GM19238 (cell line): ENCODE results near the gene NDOR1.
A peak's percentile ranks its signal among the peaks of the same experiment; 100 is the strongest.

ENCODE experiments used
- DNase-seq: peaks from one replicate; pipeline ENCODE4 v3.0.0; 2011; ENCODE audit warnings: low spot score; ENCODE audit not compliant: insufficient read length

NDOR1 gene

DNA sequence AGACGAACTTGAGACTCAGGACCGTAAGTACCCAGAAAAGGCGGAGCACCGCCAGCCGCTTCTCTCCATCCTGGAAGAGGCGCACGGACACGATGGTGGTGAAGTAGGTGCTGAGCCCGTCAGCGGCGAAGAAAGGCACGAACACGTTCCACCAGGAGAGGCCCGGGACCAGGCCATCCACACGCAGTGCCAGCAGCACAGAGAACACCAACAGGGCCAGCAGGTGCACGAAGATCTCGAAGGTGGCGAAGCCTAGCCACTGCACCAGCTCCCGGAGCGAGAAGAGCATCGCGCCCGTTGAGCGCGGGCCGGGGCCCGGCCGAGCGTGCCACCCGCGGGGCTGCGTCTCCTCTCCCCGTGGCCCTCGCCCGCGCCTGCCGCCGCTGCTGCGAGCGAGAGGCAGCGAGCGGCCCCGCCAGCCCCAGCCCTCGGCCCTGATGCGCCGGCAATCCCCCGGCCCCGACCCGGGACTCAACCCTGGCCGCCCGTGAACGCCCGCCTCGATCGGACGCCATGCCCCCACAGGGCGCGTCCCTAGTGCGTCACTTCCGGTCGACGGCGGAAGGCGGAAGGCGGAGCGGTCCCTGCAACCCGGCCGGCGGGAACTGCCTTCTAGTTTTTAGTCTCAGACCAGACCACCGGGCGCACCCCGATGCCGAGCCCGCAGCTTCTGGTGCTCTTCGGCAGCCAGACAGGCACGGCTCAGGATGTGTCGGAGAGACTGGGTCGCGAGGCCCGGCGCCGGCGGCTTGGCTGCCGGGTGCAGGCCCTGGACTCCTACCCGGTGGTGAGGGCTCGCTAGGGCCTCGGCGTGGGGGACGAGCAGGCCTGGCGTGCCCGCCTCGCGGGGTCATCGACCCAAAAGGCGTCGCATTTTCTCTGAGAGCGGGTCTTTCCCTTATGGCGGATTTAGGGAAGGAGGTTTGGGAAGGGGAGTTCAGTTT, at the start of gene NDOR1, which contains the start of gene TMEM203:
TSS of gene NDOR1 (plus strand) at position 575 of the 944 bp plus-strand sequence. CDS start at position 653, 78 bp downstream.
TSS of gene TMEM203 (minus strand) at position 523 of the 944 bp plus-strand sequence. CDS start at position 289, 234 bp downstream.
- peak; percentile 99 for DNase-seq

DNA sequence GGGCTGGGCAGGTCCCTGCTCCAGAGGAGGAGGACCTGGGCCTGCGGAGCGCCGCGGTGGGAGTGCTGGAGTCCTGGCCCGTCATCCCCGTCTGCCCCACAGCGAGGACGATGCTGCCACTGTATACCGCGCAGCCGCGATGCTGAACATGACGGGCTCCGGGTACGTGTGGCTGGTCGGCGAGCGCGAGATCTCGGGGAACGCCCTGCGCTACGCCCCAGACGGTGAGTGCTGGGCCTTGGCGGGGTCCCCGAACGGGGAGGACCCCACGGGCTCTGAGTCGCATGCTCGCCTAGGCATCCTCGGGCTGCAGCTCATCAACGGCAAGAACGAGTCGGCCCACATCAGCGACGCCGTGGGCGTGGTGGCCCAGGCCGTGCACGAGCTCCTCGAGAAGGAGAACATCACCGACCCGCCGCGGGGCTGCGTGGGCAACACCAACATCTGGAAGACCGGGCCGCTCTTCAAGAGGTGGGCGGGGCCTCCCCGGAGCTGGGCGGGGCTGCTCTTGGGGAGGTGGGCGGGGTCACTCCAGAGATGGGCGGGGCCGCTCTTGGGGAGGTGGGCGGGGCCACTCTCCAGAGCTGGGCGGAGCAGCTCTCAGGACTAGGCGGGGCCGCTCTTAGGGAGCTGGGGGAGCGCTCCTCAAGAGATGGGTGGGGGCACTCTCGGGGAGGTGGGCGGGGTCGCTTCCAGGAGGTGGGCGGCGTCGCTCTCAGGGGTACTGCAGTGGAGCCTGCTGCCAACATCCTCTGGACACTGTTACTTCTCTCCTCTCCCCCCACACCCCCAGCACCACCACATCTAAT, 48.7 kb upstream of the NDOR1 start:
- no peak for DNase-seq

DNA sequence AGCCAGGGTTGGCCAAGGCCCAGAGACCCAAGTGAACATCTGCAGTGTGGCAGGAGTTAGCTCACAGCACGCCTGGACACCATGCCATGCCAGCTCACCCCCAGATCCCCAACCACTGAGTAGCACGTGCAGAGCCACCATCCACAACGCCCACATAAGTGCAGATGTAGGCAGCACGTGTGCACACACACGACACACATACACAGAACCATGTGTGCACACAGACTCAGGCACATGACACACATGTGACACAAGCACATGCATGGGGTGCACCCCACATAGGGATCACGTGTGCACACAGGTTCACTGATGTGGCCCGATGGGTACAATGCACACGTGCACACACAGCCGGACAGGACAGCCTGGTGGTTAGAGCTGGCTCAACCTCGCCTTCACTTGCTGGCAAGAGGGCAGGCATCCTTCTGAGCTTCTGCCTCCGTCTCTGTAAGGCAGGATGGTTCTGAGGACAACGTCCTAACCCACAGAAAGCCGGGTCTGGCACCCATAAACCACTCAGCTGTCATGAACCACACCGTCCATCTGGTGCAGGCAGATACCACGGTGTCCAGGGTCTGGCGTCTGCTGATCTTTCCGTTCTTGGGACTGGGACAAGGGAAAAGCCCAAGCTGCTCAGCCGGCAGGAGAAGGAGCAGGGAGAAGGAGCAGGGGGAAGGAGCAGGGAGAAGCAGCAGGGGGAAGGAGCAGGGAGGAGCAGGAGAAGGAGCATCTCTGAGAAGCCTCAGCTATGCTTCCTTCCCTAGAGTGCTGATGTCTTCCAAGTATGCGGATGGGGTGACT, 47.7 kb upstream of the NDOR1 start:
- no peak for DNase-seq

DNA sequence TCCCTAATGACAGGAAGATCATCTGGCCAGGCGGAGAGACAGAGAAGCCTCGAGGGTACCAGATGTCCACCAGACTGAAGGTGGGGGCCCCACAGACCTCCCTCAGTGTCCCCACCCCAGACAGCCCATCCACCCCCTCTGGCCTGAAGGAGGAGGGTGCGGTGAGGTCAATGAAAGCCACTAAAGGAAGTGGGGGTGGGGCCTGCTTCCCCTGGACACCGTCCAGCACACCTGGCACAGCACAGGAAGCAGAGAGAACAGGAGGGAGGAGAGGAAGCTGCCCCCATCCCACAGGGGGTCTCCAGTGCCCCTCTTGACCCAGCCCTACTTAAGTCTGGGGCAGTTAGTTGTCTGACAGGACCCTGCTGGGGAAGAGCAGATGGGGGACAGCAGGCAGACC, 46.9 kb upstream of the NDOR1 start:
- DNase-seq: no peak

DNA sequence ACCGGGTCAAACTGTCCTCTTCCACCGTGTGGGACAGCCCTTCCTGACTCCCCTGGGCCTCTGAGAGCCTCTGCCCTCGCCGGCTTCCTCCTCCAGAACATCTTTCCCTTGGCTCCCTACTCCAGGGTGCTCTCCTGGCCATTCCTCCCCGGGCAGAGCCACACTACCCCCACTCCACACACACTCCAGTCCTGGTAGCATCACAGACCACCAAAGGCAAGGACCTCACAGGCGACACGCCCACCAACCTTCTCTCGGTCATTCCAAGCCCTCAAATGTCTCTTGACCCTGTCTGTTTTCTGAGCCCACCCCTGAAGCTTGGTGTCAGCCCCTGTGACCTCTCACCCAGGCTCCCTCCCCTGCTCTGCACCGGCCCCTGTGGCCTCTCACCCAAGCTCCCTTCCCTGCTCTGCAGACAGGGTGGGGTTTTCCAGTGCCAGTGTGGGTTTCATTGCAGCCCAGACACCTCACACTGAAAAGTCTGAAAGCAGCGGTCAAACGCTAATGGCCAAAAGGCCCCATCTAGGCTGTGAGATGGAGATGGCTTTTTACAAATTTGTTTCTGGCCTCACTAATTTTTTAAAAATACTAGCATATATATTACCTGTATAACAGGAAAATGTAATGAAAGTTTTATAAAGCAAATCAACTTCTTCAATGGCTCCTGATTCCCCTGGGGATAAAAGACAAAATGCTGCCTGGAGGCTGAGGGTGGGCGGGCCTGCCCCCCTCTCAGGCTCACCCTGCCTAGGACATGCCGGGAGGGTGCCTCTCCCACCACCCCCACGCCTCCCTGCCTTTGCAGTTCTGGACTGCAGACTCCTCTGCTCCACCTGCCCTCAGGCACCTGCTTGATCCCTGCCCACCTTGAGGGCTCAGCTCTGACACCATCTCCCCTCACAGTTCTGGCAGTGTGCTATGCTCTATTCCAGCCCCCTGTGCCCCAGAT, 46.1 kb upstream of the NDOR1 start:
- no peak for DNase-seq

DNA sequence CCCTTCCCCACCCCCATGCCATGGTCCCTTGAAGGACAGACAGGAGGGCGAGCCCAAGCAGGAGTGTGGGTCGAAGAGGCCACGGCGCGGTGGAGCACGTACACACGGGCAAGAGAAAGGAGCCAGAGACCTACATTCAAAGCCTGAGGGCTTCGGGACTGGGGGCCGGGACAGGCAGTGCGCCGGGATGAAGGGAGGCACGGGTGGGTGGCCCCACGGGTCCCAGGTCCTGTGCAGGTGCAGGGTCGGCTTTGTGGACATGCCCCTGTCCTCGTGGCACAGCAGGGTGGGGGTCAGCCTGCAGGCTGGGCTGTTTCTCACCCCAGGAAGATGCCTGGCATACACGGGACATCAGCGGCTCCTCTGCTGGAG, 45.5 kb upstream of the NDOR1 start:
- DNase-seq: no peak

DNA sequence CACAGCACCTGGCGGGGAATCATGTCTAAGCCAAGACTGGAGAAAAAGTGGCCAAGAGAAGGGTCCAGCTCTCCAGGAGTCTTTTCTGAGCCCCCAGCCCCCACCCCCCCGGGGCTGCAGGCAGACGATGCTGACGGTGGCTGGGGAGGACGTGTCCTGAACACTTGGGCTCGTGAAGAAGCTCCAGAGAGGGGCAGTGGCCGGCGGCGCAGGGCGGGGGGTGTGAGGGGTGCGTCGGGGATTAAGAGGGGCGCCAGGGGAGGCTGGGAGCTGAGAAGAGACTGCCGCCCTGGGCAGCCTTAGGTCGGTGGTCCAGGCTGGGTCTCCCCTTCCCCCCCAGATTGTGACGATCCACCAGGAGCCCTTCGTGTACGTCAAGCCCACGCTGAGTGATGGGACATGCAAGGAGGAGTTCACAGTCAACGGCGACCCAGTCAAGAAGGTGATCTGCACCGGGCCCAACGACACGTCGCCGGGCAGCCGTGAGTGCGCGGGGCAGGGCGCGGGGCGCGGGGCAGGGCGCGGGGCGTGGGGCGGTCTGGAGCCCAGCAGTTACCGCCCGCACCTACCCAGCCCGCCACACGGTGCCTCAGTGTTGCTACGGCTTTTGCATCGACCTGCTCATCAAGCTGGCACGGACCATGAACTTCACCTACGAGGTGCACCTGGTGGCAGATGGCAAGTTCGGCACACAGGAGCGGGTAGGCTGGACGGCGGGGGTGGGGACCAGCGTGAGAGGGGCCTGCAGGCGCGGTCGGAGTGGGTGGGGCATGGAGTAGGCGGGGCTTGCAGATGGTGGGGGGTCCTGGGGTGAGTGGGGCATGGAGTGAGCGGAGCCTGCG, 44.6 kb upstream of the NDOR1 start:
- no peak for DNase-seq

DNA sequence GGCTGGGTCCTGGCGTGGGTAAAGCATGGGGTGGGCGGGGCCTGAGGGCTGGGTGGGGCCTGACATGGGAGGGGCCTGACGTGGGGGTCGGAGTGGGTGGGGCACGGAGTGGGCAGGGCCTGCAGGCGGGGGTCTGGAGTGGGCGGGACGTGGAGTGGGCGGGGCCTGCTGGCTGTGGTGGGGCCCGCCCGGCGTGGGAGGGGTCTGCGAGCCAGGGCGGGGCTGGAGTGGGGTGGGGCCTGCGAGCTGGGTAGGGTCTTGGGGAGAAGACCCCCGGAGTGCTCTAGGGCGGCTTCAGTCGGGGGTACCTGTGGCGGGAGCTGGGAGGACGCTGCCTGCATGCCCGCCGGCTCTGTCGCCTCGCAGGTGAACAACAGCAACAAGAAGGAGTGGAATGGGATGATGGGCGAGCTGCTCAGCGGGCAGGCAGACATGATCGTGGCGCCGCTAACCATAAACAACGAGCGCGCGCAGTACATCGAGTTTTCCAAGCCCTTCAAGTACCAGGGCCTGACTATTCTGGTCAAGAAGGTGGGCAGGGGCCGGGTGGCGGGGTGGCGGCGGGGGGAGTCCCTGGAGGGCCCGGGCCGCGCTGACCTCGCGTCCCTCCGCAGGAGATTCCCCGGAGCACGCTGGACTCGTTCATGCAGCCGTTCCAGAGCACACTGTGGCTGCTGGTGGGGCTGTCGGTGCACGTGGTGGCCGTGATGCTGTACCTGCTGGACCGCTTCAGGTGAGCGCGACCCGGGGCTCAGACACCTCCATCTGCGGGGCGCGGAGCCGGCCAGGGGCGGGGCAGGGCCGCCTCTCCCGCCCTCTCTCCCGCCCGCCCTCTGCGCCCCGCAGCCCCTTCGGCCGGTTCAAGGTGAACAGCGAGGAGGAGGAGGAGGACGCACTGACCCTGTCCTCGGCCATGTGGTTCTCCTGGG, 43.7 kb upstream of the NDOR1 start:
- no peak for DNase-seq

DNA sequence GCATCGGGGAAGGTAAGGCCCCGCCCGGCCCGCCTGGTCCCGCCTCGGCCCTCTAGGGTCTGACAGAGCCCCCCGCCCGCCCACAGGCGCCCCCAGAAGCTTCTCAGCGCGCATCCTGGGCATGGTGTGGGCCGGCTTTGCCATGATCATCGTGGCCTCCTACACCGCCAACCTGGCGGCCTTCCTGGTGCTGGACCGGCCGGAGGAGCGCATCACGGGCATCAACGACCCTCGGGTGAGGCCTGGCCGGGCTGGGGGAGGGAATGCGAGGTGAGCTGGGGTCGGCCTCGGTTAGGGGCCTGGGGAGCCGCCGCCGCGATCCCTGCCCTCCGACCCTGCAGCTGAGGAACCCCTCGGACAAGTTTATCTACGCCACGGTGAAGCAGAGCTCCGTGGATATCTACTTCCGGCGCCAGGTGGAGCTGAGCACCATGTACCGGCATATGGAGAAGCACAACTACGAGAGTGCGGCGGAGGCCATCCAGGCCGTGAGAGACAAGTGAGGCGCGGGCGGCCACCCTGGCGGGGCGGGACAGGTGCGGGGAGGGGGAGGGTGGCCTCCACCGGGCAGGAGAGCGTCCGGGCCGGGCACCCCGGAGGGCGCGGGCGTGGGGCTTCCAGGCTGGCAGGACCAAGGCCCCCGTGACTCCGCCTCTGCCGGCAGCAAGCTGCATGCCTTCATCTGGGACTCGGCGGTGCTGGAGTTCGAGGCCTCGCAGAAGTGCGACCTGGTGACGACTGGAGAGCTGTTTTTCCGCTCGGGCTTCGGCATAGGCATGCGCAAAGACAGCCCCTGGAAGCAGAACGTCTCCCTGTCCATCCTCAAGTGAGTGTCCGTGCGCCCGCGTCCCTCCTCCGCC, 42.8 kb upstream of the NDOR1 start:
- DNase-seq: no peak

DNA sequence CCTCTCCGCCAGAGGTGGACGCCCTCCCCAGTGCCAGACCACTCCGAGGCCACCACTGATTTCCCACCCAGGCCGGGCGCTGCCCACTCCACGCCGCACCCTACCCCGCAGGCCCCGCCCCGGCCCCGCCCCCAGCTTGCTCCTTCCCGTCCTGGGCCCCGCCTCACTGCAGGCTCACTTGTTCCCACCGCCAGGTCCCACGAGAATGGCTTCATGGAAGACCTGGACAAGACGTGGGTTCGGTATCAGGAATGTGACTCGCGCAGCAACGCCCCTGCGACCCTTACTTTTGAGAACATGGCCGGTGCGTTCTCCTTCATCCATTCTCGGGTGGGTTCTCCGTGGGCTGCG, 42.2 kb upstream of the NDOR1 start:
- no peak for DNase-seq

DNA sequence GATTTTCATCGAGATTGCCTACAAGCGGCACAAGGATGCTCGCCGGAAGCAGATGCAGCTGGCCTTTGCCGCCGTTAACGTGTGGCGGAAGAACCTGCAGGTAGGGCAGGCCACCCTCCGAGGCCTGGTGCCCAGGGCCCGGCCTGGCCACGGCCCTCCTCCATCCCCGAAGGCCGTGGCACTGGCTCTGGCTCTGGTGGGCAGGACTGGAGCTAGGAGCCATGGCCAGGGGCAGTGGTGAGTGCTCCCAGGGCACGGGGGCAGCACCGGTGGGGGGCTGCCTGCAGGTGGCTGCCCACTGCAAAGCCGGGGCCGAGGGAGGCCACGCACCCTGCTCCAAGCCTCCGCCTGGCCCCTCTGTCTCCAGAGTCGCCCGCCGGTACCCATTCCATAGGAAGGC, 41.7 kb upstream of the NDOR1 start:
- DNase-seq: no peak

DNA sequence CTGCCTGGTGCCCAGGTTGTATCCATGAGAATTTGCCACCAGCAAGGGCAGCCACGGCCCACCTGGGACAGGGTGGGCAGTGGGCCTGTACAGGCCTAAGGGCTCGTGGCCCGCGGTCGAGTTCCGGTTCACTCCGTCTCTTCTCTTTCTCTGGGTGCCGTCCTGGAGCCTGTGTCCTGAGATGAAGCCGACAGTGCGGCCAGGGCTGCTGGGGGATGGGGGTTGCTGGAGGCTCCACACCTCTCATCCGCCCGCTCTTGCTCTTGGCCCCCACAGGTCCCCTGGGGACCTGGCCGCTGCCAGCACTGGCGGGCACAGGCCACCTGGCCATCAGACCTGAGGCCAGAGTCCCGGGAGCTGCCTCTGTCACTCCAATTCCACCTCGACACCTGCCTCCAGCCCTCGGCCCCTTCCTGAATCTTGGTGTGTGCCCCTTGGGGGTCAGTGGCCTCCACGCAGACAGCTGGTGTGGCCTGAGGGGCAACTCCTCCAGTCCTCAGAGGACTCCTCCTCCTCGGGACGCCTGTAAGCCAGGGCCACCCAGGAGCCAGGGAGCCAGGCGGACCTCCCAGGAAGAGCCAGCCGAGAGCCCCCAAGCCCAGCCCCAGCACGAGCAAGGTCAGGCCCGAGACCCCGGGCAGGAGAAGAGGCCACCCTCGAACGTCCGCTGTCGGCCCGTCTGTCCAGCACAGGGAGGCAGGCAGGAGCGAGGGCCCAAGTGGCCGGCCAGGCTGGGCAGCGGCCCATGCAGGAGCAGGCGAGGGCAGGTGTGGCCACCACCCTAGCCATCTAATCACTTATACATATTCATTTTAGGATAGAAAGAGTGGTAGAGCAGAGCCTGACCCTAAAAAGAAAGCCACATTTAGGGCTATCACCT, 40.9 kb upstream of the NDOR1 start:
- no peak for DNase-seq

DNA sequence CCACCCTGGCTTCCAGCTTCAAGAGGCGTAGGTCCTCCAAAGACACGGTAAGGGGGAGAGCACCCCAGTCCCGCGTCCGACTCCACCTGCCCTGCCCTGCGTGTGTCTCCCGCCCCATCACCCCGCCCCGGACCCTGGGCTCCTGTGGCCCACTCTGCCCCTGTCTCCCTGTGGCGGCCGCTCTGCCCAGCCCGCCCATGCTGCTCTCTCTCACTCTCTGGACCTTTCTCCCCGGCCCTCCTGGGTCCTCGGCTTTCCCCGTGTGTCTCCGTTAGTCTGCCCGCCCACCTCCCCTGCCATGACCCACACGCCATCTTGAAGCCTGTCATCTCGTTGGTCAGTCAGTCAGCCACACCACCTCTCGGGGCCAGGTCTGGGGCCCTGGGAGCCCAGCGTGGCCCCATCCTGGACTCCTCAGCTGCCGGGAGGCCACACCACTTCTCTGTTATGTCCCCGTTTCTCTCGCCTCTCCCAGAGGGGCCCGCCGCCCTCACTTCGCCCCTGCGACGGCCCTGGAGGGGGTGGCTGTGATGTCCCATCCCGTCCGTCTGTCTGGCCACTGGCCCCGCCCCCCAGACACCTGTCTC, 40.2 kb upstream of the NDOR1 start:
- no peak for DNase-seq

DNA sequence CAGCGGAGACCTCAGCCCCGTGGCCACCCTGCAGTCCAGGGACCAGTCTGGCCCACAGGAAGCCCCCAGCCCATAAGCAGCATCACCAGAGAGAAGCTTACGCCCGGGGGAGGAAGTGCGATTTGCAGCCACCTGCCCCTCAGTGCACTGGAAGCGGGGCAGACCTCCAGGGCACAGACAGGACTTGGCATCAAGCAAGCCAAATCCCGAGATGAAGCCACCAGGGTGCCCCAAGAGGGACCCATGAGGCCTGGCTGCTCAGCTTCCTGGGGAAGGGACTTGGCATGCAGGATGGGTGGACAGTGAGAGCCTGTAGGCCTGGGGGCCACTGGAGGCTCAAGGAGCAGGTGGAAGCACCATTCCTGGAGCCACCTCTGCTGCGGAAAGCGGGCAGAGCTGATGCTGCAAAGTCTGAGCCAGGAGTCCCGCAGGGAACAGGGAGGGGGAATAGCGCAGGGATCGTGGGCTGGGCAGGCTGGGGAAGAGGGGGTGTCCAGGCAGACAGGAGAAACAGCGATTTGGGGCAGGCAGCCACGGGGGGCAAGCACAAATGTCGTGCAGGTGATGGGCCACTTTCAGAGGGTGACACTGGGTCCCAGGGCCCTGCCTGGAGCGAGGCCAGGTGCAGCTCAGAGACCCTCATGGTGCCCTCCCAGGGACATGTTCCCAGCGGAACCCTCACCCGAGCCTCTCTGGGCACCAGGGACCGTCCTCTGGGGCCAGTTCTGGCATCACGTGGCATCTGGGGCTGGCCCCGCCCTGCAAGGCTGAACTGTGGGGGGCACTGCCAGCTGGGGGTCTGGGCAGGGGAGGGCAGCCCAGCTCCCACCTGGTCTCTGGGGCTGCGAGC, 38.9 kb upstream of the NDOR1 start:
- DNase-seq: no peak

DNA sequence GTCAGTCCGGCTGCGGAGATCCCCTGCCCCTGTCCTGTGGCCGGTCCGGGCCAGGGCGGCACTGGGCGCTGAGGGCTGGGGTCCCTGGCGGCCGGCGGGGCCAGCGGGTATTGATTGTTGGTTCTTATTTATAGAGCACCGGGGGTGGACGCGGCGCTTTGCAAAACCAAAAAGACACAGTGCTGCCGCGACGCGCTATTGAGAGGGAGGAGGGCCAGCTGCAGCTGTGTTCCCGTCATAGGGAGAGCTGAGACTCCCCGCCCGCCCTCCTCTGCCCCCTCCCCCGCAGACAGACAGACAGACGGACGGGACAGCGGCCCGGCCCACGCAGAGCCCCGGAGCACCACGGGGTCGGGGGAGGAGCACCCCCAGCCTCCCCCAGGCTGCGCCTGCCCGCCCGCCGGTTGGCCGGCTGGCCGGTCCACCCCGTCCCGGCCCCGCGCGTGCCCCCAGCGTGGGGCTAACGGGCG, 38.2 kb upstream of the NDOR1 start:
- no peak for DNase-seq
